ENCODE data around the gene ZNRD2. TPM values are rescaled to one million over a fixed set of nuclear protein-coding genes. Genes with fewer than 3 reads are reported as not detected.

ZNRD2 gene
- total RNA-seq, 1 donor = 16.8 TPM

DNA sequence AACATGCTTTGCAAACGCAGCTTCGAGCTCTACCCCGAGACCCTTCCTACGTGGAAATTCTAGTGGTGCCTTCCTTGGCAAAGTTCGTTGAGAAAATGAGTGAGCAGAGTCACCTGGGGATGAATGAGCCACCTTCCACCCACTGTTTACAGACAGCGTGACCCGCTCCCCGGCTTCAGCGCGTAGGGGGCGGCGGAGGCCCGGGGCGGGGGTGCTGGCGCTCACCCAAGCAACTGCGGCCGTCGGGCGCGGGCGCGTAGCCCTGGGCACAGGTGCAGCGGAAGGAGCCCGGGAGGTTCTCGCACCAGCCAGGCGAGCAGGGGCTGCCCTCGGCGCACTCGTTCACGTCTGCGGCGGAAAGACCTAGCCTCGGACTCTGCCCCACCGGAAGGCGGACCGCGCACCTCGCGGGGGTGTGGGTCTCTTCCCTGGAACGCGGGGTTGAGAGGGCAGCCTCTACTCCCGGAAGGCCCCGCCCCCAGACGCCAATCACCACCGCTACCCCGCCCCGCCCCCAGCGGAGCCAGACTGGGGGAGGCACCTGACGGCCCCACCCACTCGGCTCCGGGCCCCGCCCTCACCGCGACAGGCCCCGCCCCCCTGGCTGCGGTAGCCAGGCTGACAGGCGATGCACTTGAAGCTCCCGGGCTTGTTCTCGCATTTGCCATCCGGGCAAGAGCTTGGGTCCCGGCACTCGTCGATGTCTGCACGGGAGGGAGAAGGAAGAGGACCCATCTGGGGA lies 23.9 kb upstream of the ZNRD2 start:
- Histone ChIP-seq H3K27me3 (ENCODE audit: insufficient read depth, low read length) (no peaks in the 10 kb centered on the region), H3K4me1 (ENCODE audit: insufficient read depth, low read length) (peaks cover 42% of the 10 kb centered on the region), H3K4me3 (ENCODE audit: low read length) (peak overlapping the region; percentile 31), H3K9me3 (ENCODE audit: low read depth, low read length) (no peaks in the 10 kb centered on the region)

DNA sequence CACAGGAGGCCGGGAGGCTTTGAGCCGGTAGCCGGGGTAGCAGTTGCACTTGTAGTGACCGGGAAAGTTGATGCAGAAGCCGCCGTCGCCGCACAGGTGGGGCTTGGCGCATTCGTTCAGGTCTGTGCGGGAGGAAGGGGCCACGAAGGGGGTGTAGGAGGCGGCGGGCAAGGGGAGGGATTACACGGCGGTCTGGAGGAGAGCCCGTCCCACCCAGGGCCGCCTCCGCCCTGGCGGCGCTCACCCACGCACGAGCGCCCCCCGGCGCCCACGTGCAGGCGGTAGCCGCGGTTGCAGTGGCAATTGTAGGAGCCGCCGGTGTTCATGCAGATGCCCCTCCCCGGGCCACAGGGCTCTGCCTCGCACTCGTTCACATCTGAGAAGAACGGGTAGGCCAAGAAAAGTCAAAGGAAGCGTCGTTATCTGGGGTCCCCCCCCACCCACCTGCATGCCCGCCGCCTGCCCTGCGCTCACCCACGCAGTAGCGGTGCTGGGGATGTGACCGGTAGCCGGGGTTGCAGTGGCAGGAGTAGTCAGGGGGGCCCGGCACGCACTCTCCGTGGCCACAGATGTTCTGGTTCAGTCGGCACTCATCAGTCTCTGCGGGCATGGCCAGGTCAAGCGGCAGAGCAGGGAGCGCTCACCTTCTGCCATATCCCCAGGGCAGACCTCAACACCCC lies 22.7 kb upstream of the ZNRD2 start:
- H3K27me3 ChIP-seq (ENCODE audit: insufficient read depth, low read length) = no peaks in the 10 kb centered on the region
- no peaks in the 10 kb centered on the region for H3K9me3 ChIP-seq (ENCODE audit: low read depth, low read length)
- H3K4me1 ChIP-seq (ENCODE audit: insufficient read depth, low read length) = peaks cover 47% of the 10 kb centered on the region
- no peak overlapping the region for H3K4me3 ChIP-seq (ENCODE audit: low read length)

DNA sequence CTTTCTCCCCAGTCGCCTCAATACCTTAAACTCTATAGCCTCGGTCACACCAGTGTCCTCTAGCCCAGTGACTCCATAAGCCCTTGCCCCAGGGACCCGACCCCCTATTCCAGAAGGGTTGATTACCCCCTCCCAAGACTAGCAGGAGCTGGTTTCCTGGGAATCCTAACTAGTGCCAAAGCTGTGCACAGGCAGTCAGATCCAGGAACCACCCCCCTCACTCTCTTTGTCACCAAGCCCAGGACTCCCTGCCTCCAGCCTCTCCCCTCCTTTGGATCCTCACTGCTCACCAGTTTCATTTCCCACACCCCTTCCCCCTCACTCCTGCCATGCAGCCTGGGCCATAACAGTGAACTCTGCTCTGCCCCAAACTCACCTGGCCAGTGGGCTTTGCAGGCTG lies 21.9 kb upstream of the ZNRD2 start:
- H3K9me3 ChIP-seq (ENCODE audit: low read depth, low read length) = no peaks in the 10 kb centered on the region
- no peak overlapping the region for H3K4me3 ChIP-seq (ENCODE audit: low read length)
- no peaks in the 10 kb centered on the region for H3K27me3 ChIP-seq (ENCODE audit: insufficient read depth, low read length)
- H3K4me1 ChIP-seq (ENCODE audit: insufficient read depth, low read length) = peaks cover 53% of the 10 kb centered on the region

DNA sequence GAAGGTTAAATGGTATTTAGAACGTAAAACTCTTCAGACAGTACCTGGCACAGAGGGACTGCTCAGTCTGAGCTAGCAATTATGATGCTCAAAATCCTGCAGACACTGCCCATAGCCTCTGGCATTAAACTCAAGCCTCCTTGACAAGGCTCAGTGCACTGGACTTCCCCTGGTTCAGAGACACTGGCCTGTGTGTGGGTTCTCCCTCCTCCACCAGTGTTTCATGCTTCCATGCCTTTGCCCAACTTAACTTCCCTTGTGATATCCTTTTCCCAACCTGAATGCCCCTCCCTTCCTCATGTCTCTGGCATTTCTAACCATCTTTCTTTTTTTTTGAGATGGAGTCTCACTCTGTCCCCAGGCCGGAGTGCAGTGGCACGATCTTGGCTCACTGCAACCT lies 21.2 kb upstream of the ZNRD2 start:
- H3K4me3 ChIP-seq (ENCODE audit: low read length) = no peak overlapping the region
- H3K4me1 ChIP-seq (ENCODE audit: insufficient read depth, low read length) = peaks cover 60% of the 10 kb centered on the region
- H3K27me3 ChIP-seq (ENCODE audit: insufficient read depth, low read length) = no peaks in the 10 kb centered on the region
- no peaks in the 10 kb centered on the region for H3K9me3 ChIP-seq (ENCODE audit: low read depth, low read length)

DNA sequence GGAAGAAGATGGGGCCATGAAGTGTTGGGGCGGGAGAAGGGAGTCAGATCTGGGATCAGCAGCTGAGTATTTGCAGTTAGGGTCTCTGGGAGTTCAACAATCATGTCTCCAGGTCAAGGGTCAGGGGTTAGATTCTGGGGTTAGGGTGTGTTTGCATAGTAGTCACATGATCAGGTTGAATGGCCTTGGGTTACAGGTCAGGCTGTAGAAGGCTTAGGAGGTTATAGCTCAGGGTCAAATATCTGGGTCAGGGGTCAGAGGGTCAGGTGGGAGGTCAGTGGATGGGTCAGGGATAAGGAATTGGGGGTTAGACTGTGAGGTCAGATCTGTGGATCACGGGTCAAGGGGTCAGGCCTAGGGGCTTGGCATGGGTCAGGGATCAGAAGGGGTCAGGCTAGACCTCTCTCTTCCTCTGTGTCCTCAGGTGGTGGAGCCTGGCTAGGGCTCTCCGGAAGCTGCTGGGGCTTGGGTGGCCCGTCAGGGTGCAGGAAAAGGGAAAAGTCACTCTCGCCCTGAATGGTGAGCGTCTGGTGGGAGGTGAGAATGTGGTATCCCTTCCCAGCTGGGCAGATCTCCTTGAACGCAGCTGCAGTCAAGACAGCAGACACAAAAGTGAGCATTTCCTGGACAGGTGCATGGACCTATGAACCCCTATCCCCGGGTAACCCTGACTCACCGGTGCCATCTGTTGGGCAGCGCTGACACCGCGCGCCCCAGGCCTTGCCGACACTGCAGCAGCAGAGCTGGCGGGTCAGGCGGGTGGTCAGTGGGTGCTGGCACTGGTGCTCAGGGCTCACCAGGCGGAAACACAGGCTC lies 18.5 kb upstream of the ZNRD2 start:
- H3K27me3 ChIP-seq (ENCODE audit: insufficient read depth, low read length) = no peaks in the 10 kb centered on the region
- peaks cover 72% of the 10 kb centered on the region for H3K4me1 ChIP-seq (ENCODE audit: insufficient read depth, low read length)
- no peaks in the 10 kb centered on the region for H3K9me3 ChIP-seq (ENCODE audit: low read depth, low read length)
- H3K4me3 ChIP-seq (ENCODE audit: low read length) = no peak overlapping the region

DNA sequence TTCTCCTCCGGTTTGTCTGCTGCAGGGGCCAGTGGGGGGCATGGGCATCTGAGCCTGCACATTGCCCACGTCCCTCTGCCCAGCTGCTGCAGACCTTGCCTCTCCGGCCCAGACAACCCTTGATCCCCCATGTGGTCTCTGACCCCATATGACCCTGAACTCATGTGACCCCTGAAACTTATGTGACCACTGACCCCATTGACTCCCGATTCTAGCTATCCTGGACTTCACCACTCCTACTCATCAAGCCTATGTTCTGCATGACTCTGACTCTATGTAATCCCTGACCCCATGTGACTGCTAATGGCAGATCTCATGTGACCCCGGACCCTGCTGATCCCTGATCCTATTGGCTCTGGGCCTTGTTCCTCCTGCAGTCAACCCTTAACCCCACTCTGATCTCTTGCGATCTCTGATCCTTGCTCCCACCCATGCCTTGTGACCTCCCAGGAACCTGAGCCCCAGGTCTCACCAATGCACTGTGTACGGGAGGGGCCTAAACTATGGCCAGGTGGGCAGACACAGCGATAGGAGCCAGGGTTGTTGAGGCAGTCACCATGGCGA lies 17.8 kb upstream of the ZNRD2 start:
- H3K27me3 ChIP-seq (ENCODE audit: insufficient read depth, low read length) = no peaks in the 10 kb centered on the region
- H3K9me3 ChIP-seq (ENCODE audit: low read depth, low read length) = no peaks in the 10 kb centered on the region
- H3K4me1 ChIP-seq (ENCODE audit: insufficient read depth, low read length) = peaks cover 69% of the 10 kb centered on the region
- H3K4me3 ChIP-seq (ENCODE audit: low read length) = no peak overlapping the region

DNA sequence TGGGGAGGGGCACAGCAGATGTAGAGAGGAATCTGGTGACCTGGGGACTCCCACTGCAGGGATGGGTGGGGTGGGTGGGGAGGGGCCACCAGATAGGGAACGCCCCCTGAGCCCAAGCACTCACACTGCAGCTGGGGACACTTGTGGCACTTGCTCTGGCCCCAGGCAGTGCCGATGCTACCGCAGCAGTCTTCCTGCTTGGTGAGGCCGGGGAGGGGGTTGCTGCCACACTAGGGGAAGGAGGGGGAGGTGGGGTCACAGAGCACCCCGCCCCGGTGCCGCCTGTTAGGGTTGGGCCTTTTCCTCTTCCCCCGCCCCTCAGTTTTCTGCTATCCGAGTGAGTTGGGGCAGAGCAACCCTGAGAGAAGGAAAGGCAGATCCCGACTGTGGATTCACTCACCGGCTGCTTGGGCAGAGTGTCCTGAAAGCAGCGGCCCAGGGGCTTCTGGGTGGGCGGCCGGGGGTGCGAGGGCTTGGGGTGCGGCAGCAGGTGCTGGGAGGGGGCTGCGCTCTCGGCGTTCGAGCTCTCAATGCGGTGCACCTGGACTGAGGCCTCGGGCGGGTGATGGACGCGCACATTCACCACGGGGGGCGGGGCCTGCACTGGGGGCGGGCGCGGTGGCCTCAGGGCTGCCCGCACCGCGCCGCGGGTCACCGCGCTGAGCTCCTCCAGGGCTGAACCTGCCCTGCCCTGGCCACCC lies 16.8 kb upstream of the ZNRD2 start:
- H3K4me1 ChIP-seq (ENCODE audit: insufficient read depth, low read length) = peaks cover 59% of the 10 kb centered on the region
- no peak overlapping the region for H3K4me3 ChIP-seq (ENCODE audit: low read length)
- no peaks in the 10 kb centered on the region for H3K27me3 ChIP-seq (ENCODE audit: insufficient read depth, low read length)
- H3K9me3 ChIP-seq (ENCODE audit: low read depth, low read length) = no peaks in the 10 kb centered on the region

DNA sequence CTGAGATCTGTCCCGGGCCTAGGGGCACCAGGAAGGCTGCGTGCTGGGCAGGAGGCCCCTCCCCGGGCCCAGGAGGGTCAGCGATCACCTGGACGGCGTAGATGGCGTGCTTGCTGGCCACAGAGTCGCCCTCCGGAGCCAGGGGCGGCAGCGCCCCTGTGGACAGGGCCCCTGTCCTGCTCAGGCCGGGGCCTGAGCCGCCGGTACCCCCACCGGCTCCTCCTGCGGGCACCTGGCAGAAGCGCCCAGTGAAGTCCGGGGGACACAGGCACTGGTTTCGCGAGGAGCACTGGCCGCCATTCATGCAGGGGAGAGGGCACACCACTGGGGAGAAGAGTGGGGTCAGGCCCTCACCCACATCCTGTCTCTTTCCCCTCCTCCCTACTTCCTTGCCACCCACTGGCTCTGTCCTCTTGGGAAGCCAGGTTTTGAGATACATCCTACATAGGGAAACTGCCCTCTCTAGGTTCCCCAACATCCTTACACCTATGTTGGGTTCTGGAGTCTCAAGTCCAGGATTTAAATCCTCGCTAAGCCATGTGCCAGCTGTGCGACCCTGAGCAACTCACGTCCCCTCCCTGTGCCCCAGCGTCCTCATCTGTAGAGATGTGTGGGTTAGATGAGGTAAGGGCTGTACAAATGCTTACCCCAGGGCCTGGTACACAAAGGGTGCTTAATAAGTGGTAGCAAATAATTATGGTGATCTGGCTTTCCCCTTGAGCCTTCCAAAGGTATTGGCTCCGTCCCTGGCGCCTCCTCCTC lies 16.0 kb upstream of the ZNRD2 start:
- peaks cover 60% of the 10 kb centered on the region for H3K4me1 ChIP-seq (ENCODE audit: insufficient read depth, low read length)
- no peaks in the 10 kb centered on the region for H3K27me3 ChIP-seq (ENCODE audit: insufficient read depth, low read length)
- no peaks in the 10 kb centered on the region for H3K9me3 ChIP-seq (ENCODE audit: low read depth, low read length)
- no peak overlapping the region for H3K4me3 ChIP-seq (ENCODE audit: low read length)

DNA sequence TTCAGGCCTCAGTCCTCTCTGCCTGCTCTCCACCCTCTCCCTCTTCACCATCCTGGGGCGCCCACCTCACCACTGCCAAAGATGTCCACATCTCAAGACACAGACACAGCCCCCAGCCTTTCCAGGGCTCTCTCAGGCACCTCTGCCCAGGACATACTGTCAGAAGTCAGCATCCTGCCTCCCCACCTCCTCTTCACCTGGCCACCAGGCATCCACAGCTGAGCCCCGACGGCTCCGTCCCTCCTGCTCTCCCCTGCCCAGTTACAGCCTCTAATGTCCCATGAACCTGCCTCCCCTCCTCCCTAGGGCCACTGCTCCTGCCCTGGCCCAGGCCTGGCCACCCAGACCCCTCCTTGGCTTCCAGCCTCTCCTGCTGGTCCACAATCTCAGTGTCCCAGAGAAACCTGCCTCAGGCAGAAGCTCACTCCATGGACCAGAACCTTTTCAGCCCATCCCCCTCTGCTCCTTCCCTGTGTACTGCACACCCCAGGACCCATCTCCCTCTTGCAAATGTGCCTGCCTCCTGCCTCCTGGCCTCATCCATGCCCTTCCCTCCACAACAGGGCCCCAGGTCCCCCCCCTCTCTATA lies 15.3 kb upstream of the ZNRD2 start:
- H3K9me3 ChIP-seq (ENCODE audit: low read depth, low read length) = no peaks in the 10 kb centered on the region
- no peak overlapping the region for H3K4me3 ChIP-seq (ENCODE audit: low read length)
- H3K27me3 ChIP-seq (ENCODE audit: insufficient read depth, low read length) = no peaks in the 10 kb centered on the region
- H3K4me1 ChIP-seq (ENCODE audit: insufficient read depth, low read length) = peaks cover 64% of the 10 kb centered on the region

DNA sequence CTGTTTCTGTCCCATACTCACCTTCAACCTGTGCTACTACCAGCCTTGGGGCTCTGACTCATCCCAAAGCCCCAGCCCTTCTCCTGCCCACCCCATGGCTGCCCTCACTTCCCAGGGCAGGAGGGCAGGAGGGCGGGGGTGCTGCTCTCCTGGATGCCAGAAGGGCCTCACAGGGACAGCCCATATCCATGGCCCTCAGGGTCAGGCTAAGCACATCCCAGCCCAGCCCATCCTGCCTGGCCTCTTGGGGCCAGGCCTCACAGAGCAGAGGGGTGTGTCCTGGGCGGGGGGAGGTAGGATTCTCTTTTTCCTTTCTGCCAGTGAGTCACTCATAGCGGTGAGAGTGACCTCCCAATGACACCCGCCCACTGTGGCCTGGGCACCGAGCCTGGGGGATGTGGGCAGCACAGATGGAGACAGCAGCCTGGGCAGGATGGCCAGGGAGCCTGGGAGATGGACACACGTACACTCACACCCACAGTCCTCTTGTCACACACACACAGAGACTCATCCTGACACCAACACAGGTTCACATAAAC lies 14.5 kb upstream of the ZNRD2 start:
- no peak overlapping the region for H3K4me3 ChIP-seq (ENCODE audit: low read length)

DNA sequence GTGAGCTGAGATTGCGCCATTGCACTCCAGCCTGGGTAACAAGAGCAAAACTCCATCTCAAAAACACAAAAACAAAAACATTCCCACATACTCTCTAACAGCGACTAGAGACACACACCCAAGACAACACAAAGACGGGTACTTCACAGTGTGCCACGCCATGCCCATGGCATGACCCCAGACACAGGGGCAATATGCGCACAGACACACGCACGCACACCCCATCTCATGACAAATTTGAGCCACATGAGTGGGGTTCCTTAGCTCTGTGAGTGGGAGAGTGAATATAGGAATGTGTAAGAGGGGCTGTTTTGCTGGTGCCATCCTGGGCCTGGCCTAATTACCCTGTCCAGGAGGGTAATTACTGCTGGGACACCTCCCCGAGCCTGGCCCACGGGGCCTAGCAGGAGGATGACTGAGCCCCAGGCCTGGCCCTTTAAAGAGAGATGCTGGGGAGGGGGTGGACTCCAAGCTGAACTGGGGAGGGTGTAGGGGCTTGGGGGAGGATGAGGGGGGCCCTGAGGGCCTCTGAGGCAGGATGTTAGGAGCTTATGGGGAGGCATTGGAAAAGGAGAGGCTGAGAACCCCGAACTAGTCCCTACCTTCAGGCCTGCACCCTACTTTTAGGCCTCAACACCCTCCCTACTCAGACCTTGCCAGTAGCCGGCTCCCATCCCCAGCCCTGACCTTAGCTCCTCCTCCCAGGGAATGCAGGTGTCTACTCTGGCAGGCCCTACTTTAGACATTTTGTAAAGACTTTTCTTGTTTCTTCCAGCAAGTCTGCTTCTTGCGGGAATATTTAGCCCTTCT lies 13.6 kb upstream of the ZNRD2 start:
- Histone ChIP-seq H3K4me1 (ENCODE audit: insufficient read depth, low read length) (peaks cover 61% of the 10 kb centered on the region), H3K9me3 (ENCODE audit: low read depth, low read length) (no peaks in the 10 kb centered on the region), H3K4me3 (ENCODE audit: low read length) (peak overlapping the region; percentile 12), H3K27me3 (ENCODE audit: insufficient read depth, low read length) (no peaks in the 10 kb centered on the region)

More for the DNA sequence above, 14.5 kb upstream of the ZNRD2 start:
- H3K4me1 ChIP-seq (ENCODE audit: insufficient read depth, low read length) = peaks cover 64% of the 10 kb centered on the region
- no peaks in the 10 kb centered on the region for H3K27me3 ChIP-seq (ENCODE audit: insufficient read depth, low read length)
- no peaks in the 10 kb centered on the region for H3K9me3 ChIP-seq (ENCODE audit: low read depth, low read length)

DNA sequence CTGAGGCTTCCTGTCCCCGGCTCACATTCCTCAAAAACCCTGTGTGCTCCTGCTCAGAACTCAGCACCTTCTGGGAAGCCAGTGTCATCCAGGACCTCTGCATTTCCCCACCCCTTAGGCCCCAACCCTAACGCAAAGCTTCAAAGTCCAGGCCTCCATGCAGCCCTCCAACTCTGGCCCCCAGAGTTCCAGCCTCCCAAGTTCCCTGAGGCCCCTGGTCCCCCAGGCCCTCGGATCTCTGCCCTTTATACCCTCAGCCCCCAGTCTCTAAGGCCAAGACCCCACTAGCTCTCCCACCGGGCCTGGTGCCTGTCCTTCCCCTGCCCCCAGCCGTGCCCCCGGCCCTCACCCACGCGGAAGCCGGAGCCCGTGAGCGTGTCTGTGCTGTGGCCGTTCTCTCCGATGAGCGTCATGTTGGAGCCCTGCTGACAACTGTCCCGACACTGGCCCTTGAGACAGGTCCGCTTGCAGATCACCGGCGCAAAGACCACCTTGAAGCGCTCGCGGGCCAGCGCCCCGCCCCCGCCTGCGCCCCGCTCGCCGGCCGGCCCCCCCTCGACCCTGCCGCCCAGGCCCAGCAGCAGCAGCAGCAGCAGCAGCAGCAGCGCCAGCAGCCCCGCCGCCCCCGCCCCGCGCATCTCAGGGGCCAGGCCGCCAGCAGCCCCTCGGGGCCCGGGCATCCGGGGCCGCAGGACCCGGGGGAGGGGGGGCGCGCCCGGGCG lies 12.8 kb upstream of the ZNRD2 start:
- peaks cover 53% of the 10 kb centered on the region for H3K4me1 ChIP-seq (ENCODE audit: insufficient read depth, low read length)
- no peaks in the 10 kb centered on the region for H3K27me3 ChIP-seq (ENCODE audit: insufficient read depth, low read length)
- H3K9me3 ChIP-seq (ENCODE audit: low read depth, low read length) = no peaks in the 10 kb centered on the region
- peak overlapping the region; percentile 12 for H3K4me3 ChIP-seq (ENCODE audit: low read length)

Measured in mononuclear cell (primary cell).